ACHN (cell line): Measurements from ENCODE around the gene SELENOO.

ENCODE experiments used
- DNase-seq: peaks from one replicate; pipeline ENCODE4 v3.0.0-alpha.2; 2015
- in situ Hi-C: cut with HindIII; loops from 2 replicates; pipeline ENCODE4 v1.10.0; 2017; ENCODE audit warnings: low sequenced_read_pairs, low pct_ligation_motif_present, low pct_unique_long_range_greater_than_20kb

The SELENOO gene

GRCh38 chr22:50247748-50248147, 46.9 kb downstream of the SELENOO start:
- in situ Hi-C loops, result no loop called here

GRCh38 chr22:50248196-50249081, 47.6 kb downstream of the SELENOO start:
- DNase-seq, result no peak
- in situ Hi-C loops, result no loop called here

More at GRCh38 chr22:50247748-50248147, 46.9 kb downstream of the SELENOO start:
- DNase-seq, result no peak

GRCh38 chr22:50249341-50250248, 48.8 kb downstream of the SELENOO start:
- no peak for DNase-seq

GRCh38 chr22:50250249-50250554, 49.4 kb downstream of the SELENOO start:
- no peak for DNase-seq
- in situ Hi-C loops, result no loop called here

More at GRCh38 chr22:50249341-50250248, 48.8 kb downstream of the SELENOO start:
- in situ Hi-C loops, result no loop called here

- in situ Hi-C loops, result no loop called here
These were observed 50.0 kb downstream of the SELENOO start, which contains the start of gene HDAC10 for GRCh38 chr22:50250555-50251476. HDAC10 (minus strand) TSS chr22:50251265; CDS start chr22:50251032, 233 bp downstream.

GRCh38 chr22:50251477-50252081, 50.8 kb downstream of the SELENOO start:
- no peak for DNase-seq
- in situ Hi-C loops, result no loop called here

More at GRCh38 chr22:50250555-50251476, 50.0 kb downstream of the SELENOO start, which contains the start of gene HDAC10:
- DNase-seq, result peak; percentile 83

GRCh38 chr22:50252082-50253045, 51.6 kb downstream of the SELENOO start:
- in situ Hi-C loops, result no loop called here
- peak; percentile 65 for DNase-seq

- in situ Hi-C loops, result no loop called here
- no peak for DNase-seq
These were observed 52.5 kb downstream of the SELENOO start for GRCh38 chr22:50253046-50253915.

GRCh38 chr22:50253941-50254340, 53.1 kb downstream of the SELENOO start:
- in situ Hi-C loops, result no loop called here
- no peak for DNase-seq

- in situ Hi-C loops, result no loop called here
- DNase-seq, result no peak
These were observed 54.3 kb downstream of the SELENOO start for GRCh38 chr22:50255099-50255498.

GRCh38 chr22:50255607-50256006, 54.8 kb downstream of the SELENOO start:
- in situ Hi-C loops, result no loop called here
- DNase-seq, result no peak

GRCh38 chr22:50256258-50256862, 55.5 kb downstream of the SELENOO start:
- no peak for DNase-seq
- in situ Hi-C loops, result no loop called here

GRCh38 chr22:50257041-50257440, 56.2 kb downstream of the SELENOO start:
- in situ Hi-C loops, result no loop called here
- no peak for DNase-seq

- in situ Hi-C loops, result no loop called here
- DNase-seq, result no peak
These were observed 56.9 kb downstream of the SELENOO start for GRCh38 chr22:50257451-50258360.
